ENCODE measurements around the gene OR6V1. TPM values are rescaled to one million over a fixed set of nuclear protein-coding genes. Genes with fewer than 3 reads are reported as not detected.

OR6V1 gene
- total RNA-seq, 1 experiment from 2014 or later = not detected

- H3K4me1 Mint-ChIP-seq = no peaks in the 10 kb centered on the region
- TF ChIP-seq CBFB (CRISPR knock-in tag; IDR thresholded peaks at IDR 0.05; ENCODE audit: low read depth) (no peak), TCF7 (CRISPR knock-in tag; IDR thresholded peaks at IDR 0.05; ENCODE audit: low read depth) (no peak), ZBTB21 (CRISPR knock-in tag; IDR thresholded peaks at IDR 0.05; ENCODE audit: borderline replicate concordance) (no peak), ZNF416 (CRISPR knock-in tag; IDR thresholded peaks at IDR 0.05) (no peak), HMGA2 (CRISPR knock-in tag; IDR thresholded peaks at IDR 0.05) (no peak)
- DNase-seq (ENCODE audit: low spot score) = no peak
- peaks cover 3% of the 10 kb centered on the region; the same call in 1 of the 2 replicates for H3K9me3 Mint-ChIP-seq
- ChIA-PET POLR2A (no interaction called here), CTCF (interaction anchor here (1.6 to 18.8 kb wide), 3 partner anchors 13 to 199 kb away, joined by 4 to 346 read pairs (median 5); no protein-coding TSS in a partner anchor)
- H3K27ac Mint-ChIP-seq = no peak overlapping the region
- H3K36me3 Mint-ChIP-seq = no peaks in the 10 kb centered on the region
- no peak overlapping the region for H3K4me3 Mint-ChIP-seq
- H3K27me3 Mint-ChIP-seq (ENCODE audit: low read depth) = peaks cover 3% of the 10 kb centered on the region; the same call in 1 of the 2 replicates
- ATAC-seq = no peak
Observed at GRCh38 chr7:143015926-143016490, 36.1 kb upstream of the OR6V1 start.

- H3K4me1 Mint-ChIP-seq = no peaks in the 10 kb centered on the region
- TF ChIP-seq RORB (CRISPR knock-in tag; IDR thresholded peaks at IDR 0.05) = no peak
- H3K36me3 Mint-ChIP-seq = no peaks in the 10 kb centered on the region
- no peak overlapping the region for H3K4me3 Mint-ChIP-seq
- ATAC-seq (no peak), DNase-seq (ENCODE audit: low spot score) (no peak)
- CTCF ChIA-PET = interaction anchor here (1.6 to 18.8 kb wide), 3 partner anchors 14 to 198 kb away, joined by 4 to 346 read pairs (median 5); no protein-coding TSS in a partner anchor
- peaks cover 3% of the 10 kb centered on the region; the same call in 1 of the 2 replicates for H3K9me3 Mint-ChIP-seq
- POLR2A ChIA-PET = no interaction called here
- H3K27me3 Mint-ChIP-seq (ENCODE audit: low read depth) = peaks cover 3% of the 10 kb centered on the region; the same call in 1 of the 2 replicates
- H3K27ac Mint-ChIP-seq = no peak overlapping the region
Observed at GRCh38 chr7:143016996-143017395, 35.1 kb upstream of the OR6V1 start.

GRCh38 chr7:143018931-143019330 lies 33.2 kb upstream of the OR6V1 start:
- CTCF ChIA-PET = interaction anchor here (1.2 to 18.8 kb wide), 3 partner anchors 11 to 196 kb away, joined by 3 to 346 read pairs (median 5); no protein-coding TSS in a partner anchor
- POLR2A ChIA-PET = no interaction called here
- peaks cover 3% of the 10 kb centered on the region; the same call in 1 of the 2 replicates for H3K27me3 Mint-ChIP-seq (ENCODE audit: low read depth)
- H3K27ac Mint-ChIP-seq = no peak overlapping the region
- DNase-seq (ENCODE audit: low spot score) (no peak), ATAC-seq (no peak)
- no peaks in the 10 kb centered on the region for H3K4me1 Mint-ChIP-seq
- TF ChIP-seq RELA (CRISPR knock-in tag; IDR thresholded peaks at IDR 0.05; ENCODE audit: borderline replicate concordance) = no peak
- no peak for TF ChIP-seq SOX15 (CRISPR knock-in tag; IDR thresholded peaks at IDR 0.05)
- no peak for TF ChIP-seq ZNF396 (CRISPR knock-in tag; IDR thresholded peaks at IDR 0.05; ENCODE audit: borderline replicate concordance)
- no peak for TF ChIP-seq E2F5 (CRISPR knock-in tag; IDR thresholded peaks at IDR 0.05)
- no peak for TF ChIP-seq FOXK1 (CRISPR knock-in tag; IDR thresholded peaks at IDR 0.05)
- no peak for TF ChIP-seq TEAD4 (CRISPR knock-in tag; IDR thresholded peaks at IDR 0.05)
- TF ChIP-seq SP1 (CRISPR knock-in tag; conservative IDR thresholded peaks at IDR 0.05) = no peak
- no peak for TF ChIP-seq HMGA2 (CRISPR knock-in tag; IDR thresholded peaks at IDR 0.05)
- no peak for TF ChIP-seq ZNF416 (CRISPR knock-in tag; IDR thresholded peaks at IDR 0.05)
- no peak for TF ChIP-seq ZMAT4 (CRISPR knock-in tag; IDR thresholded peaks at IDR 0.05)
- no peak for TF ChIP-seq STAT6 (CRISPR knock-in tag; conservative IDR thresholded peaks at IDR 0.05; ENCODE audit: low read depth)
- no peak for TF ChIP-seq ELF4 (CRISPR knock-in tag; IDR thresholded peaks at IDR 0.05; ENCODE audit: low read depth)
- TF ChIP-seq CREM (CRISPR knock-in tag; IDR thresholded peaks at IDR 0.05) = no peak
- no peak for TF ChIP-seq CREB1 (CRISPR knock-in tag; IDR thresholded peaks at IDR 0.05)
- TF ChIP-seq ZNF532 (CRISPR knock-in tag; IDR thresholded peaks at IDR 0.05; ENCODE audit: borderline replicate concordance) = no peak
- TF ChIP-seq MAX (CRISPR knock-in tag; IDR thresholded peaks at IDR 0.05) = no peak
- TF ChIP-seq ZNF425 (CRISPR knock-in tag; conservative IDR thresholded peaks at IDR 0.05) = no peak
- no peak for TF ChIP-seq ZNF423 (CRISPR knock-in tag; IDR thresholded peaks at IDR 0.05)
- H3K4me3 Mint-ChIP-seq = no peak overlapping the region
- no peaks in the 10 kb centered on the region for H3K36me3 Mint-ChIP-seq
- H3K9me3 Mint-ChIP-seq = peaks cover 5% of the 10 kb centered on the region
